ENCODE data around the gene VSTM4.

Gene VSTM4

GRCh38 chr10:49143249-49143648, 27.9 kb upstream of the VSTM4 start:
- no peak overlapping the region for H3K4me3 ChIP-seq (ENCODE audit: low read depth in 1 of 2, low read length in 2 of 2)

GRCh38 chr10:49141541-49142332, 26.4 kb upstream of the VSTM4 start:
- Histone ChIP-seq H3K4me1 (ENCODE audit: control insufficient read depth in 1 of 2, insufficient read depth in 2 of 2, low read length in 2 of 2) (peaks cover 0 to 5% of the 10 kb centered on the region in 2 donors), H3K4me3 (ENCODE audit: low read depth in 1 of 2, low read length in 2 of 2) (no peak overlapping the region), H3K27me3 (ENCODE audit: control insufficient read depth in 1 of 2, insufficient read depth in 2 of 2, low read length in 2 of 2) (no peaks in the 10 kb centered on the region), H3K9ac (ENCODE audit: low read depth in 1 of 2, low read length in 2 of 2) (no peak overlapping the region), H3K9me3 (ENCODE audit: control insufficient read depth in 1 of 2, low read length in 2 of 2) (peaks cover 0 to under 1% of the 10 kb centered on the region in 2 donors), H3K27ac (ENCODE audit: low read depth, low read length) (no peak overlapping the region), H3K36me3 (ENCODE audit: control insufficient read depth in 1 of 2, insufficient read depth in 2 of 2, low read length in 2 of 2) (no peaks in the 10 kb centered on the region)

More at GRCh38 chr10:49143249-49143648, 27.9 kb upstream of the VSTM4 start:
- Histone ChIP-seq H3K27ac (ENCODE audit: low read depth, low read length) (no peak overlapping the region), H3K36me3 (ENCODE audit: control insufficient read depth in 1 of 2, insufficient read depth in 2 of 2, low read length in 2 of 2) (no peaks in the 10 kb centered on the region), H3K4me1 (ENCODE audit: control insufficient read depth in 1 of 2, insufficient read depth in 2 of 2, low read length in 2 of 2) (peaks cover 0 to 5% of the 10 kb centered on the region in 2 donors), H3K27me3 (ENCODE audit: control insufficient read depth in 1 of 2, insufficient read depth in 2 of 2, low read length in 2 of 2) (no peaks in the 10 kb centered on the region), H3K9ac (ENCODE audit: low read depth in 1 of 2, low read length in 2 of 2) (no peak overlapping the region), H3K9me3 (ENCODE audit: control insufficient read depth in 1 of 2, low read length in 2 of 2) (no peaks in the 10 kb centered on the region)

- H3K27ac ChIP-seq (ENCODE audit: low read depth, low read length) = no peak overlapping the region
- no peaks in the 10 kb centered on the region for H3K36me3 ChIP-seq (ENCODE audit: control insufficient read depth in 1 of 2, insufficient read depth in 2 of 2, low read length in 2 of 2)
- no peak overlapping the region for H3K4me3 ChIP-seq (ENCODE audit: low read depth in 1 of 2, low read length in 2 of 2)
Measured at GRCh38 chr10:49140304-49141177, 25.2 kb upstream of the VSTM4 start.

GRCh38 chr10:49139846-49140195, 24.5 kb upstream of the VSTM4 start:
- Histone ChIP-seq H3K4me3 (ENCODE audit: low read depth in 1 of 2, low read length in 2 of 2) (no peak overlapping the region), H3K27me3 (ENCODE audit: control insufficient read depth in 1 of 2, insufficient read depth in 2 of 2, low read length in 2 of 2) (no peaks in the 10 kb centered on the region), H3K36me3 (ENCODE audit: control insufficient read depth in 1 of 2, insufficient read depth in 2 of 2, low read length in 2 of 2) (no peaks in the 10 kb centered on the region), H3K27ac (ENCODE audit: low read depth, low read length) (no peak overlapping the region), H3K4me1 (ENCODE audit: control insufficient read depth in 1 of 2, insufficient read depth in 2 of 2, low read length in 2 of 2) (peaks cover 5 to 7% of the 10 kb centered on the region in 2 donors), H3K9me3 (ENCODE audit: control insufficient read depth in 1 of 2, low read length in 2 of 2) (peaks cover 0 to 4% of the 10 kb centered on the region in 2 donors), H3K9ac (ENCODE audit: low read depth in 1 of 2, low read length in 2 of 2) (no peak overlapping the region)

More at GRCh38 chr10:49140304-49141177, 25.2 kb upstream of the VSTM4 start:
- Histone ChIP-seq H3K27me3 (ENCODE audit: control insufficient read depth in 1 of 2, insufficient read depth in 2 of 2, low read length in 2 of 2) (no peaks in the 10 kb centered on the region), H3K9ac (ENCODE audit: low read depth in 1 of 2, low read length in 2 of 2) (no peak overlapping the region), H3K9me3 (ENCODE audit: control insufficient read depth in 1 of 2, low read length in 2 of 2) (peaks cover 0 to 4% of the 10 kb centered on the region in 2 donors), H3K4me1 (ENCODE audit: control insufficient read depth in 1 of 2, insufficient read depth in 2 of 2, low read length in 2 of 2) (peaks cover 3 to 5% of the 10 kb centered on the region in 2 donors)

- no peak overlapping the region for H3K27ac ChIP-seq (ENCODE audit: low read depth, low read length)
Measured at GRCh38 chr10:49139028-49139845, 23.9 kb upstream of the VSTM4 start.

GRCh38 chr10:49138361-49138891, 23.1 kb upstream of the VSTM4 start:
- Histone ChIP-seq H3K4me3 (ENCODE audit: low read depth in 1 of 2, low read length in 2 of 2) (no peak overlapping the region), H3K9ac (ENCODE audit: low read depth in 1 of 2, low read length in 2 of 2) (no peak overlapping the region), H3K36me3 (ENCODE audit: control insufficient read depth in 1 of 2, insufficient read depth in 2 of 2, low read length in 2 of 2) (no peaks in the 10 kb centered on the region), H3K27me3 (ENCODE audit: control insufficient read depth in 1 of 2, insufficient read depth in 2 of 2, low read length in 2 of 2) (no peaks in the 10 kb centered on the region), H3K4me1 (ENCODE audit: control insufficient read depth in 1 of 2, insufficient read depth in 2 of 2, low read length in 2 of 2) (peaks cover 0 to 7% of the 10 kb centered on the region in 2 donors), H3K9me3 (ENCODE audit: control insufficient read depth in 1 of 2, low read length in 2 of 2) (peaks cover 0 to 4% of the 10 kb centered on the region in 2 donors), H3K27ac (ENCODE audit: low read depth, low read length) (no peak overlapping the region)

More at GRCh38 chr10:49139028-49139845, 23.9 kb upstream of the VSTM4 start:
- Histone ChIP-seq H3K4me3 (ENCODE audit: low read depth in 1 of 2, low read length in 2 of 2) (no peak overlapping the region), H3K27me3 (ENCODE audit: control insufficient read depth in 1 of 2, insufficient read depth in 2 of 2, low read length in 2 of 2) (no peaks in the 10 kb centered on the region), H3K4me1 (ENCODE audit: control insufficient read depth in 1 of 2, insufficient read depth in 2 of 2, low read length in 2 of 2) (peaks cover 4 to 7% of the 10 kb centered on the region in 2 donors), H3K9me3 (ENCODE audit: control insufficient read depth in 1 of 2, low read length in 2 of 2) (peaks cover 0 to 4% of the 10 kb centered on the region in 2 donors), H3K36me3 (ENCODE audit: control insufficient read depth in 1 of 2, insufficient read depth in 2 of 2, low read length in 2 of 2) (no peaks in the 10 kb centered on the region), H3K9ac (ENCODE audit: low read depth in 1 of 2, low read length in 2 of 2) (no peak overlapping the region)

GRCh38 chr10:49136525-49136924, 21.2 kb upstream of the VSTM4 start:
- no peaks in the 10 kb centered on the region for H3K27me3 ChIP-seq (ENCODE audit: control insufficient read depth in 1 of 2, insufficient read depth in 2 of 2, low read length in 2 of 2)
- H3K36me3 ChIP-seq (ENCODE audit: control insufficient read depth in 1 of 2, insufficient read depth in 2 of 2, low read length in 2 of 2) = no peaks in the 10 kb centered on the region
- peaks cover 0 to 7% of the 10 kb centered on the region in 2 donors for H3K4me1 ChIP-seq (ENCODE audit: control insufficient read depth in 1 of 2, insufficient read depth in 2 of 2, low read length in 2 of 2)
- H3K27ac ChIP-seq (ENCODE audit: low read depth, low read length) = no peak overlapping the region
- no peak overlapping the region for H3K4me3 ChIP-seq (ENCODE audit: low read depth in 1 of 2, low read length in 2 of 2)
- no peak overlapping the region for H3K9ac ChIP-seq (ENCODE audit: low read depth in 1 of 2, low read length in 2 of 2)
- peaks cover 0 to 4% of the 10 kb centered on the region in 2 donors for H3K9me3 ChIP-seq (ENCODE audit: control insufficient read depth in 1 of 2, low read length in 2 of 2)

GRCh38 chr10:49135575-49136313, 20.4 kb upstream of the VSTM4 start:
- no peaks in the 10 kb centered on the region for H3K36me3 ChIP-seq (ENCODE audit: control insufficient read depth in 1 of 2, insufficient read depth in 2 of 2, low read length in 2 of 2)
- no peak overlapping the region for H3K4me3 ChIP-seq (ENCODE audit: low read depth in 1 of 2, low read length in 2 of 2)
- H3K27ac ChIP-seq (ENCODE audit: low read depth, low read length) = no peak overlapping the region
- no peaks in the 10 kb centered on the region for H3K27me3 ChIP-seq (ENCODE audit: control insufficient read depth in 1 of 2, insufficient read depth in 2 of 2, low read length in 2 of 2)
- no peak overlapping the region for H3K9ac ChIP-seq (ENCODE audit: low read depth in 1 of 2, low read length in 2 of 2)
- H3K4me1 ChIP-seq (ENCODE audit: control insufficient read depth in 1 of 2, insufficient read depth in 2 of 2, low read length in 2 of 2) = peaks cover 0 to 7% of the 10 kb centered on the region in 2 donors
- H3K9me3 ChIP-seq (ENCODE audit: control insufficient read depth in 1 of 2, low read length in 2 of 2) = peaks cover 0 to 4% of the 10 kb centered on the region in 2 donors

GRCh38 chr10:49134327-49134726, 19.0 kb upstream of the VSTM4 start:
- Histone ChIP-seq H3K27ac (ENCODE audit: low read depth, low read length) (no peak overlapping the region), H3K4me1 (ENCODE audit: control insufficient read depth in 1 of 2, insufficient read depth in 2 of 2, low read length in 2 of 2) (peaks cover 0 to 7% of the 10 kb centered on the region in 2 donors), H3K27me3 (ENCODE audit: control insufficient read depth in 1 of 2, insufficient read depth in 2 of 2, low read length in 2 of 2) (no peaks in the 10 kb centered on the region), H3K9me3 (ENCODE audit: control insufficient read depth in 1 of 2, low read length in 2 of 2) (peaks cover 0 to 4% of the 10 kb centered on the region in 2 donors), H3K36me3 (ENCODE audit: control insufficient read depth in 1 of 2, insufficient read depth in 2 of 2, low read length in 2 of 2) (no peaks in the 10 kb centered on the region), H3K9ac (ENCODE audit: low read depth in 1 of 2, low read length in 2 of 2) (no peak overlapping the region), H3K4me3 (ENCODE audit: low read depth in 1 of 2, low read length in 2 of 2) (no peak overlapping the region)
